H1 (cell line): ENCODE data around the gene WDCP. TPM values are rescaled to one million over a fixed set of nuclear protein-coding genes. Genes with fewer than 3 reads are reported as not detected.

Experiments used
- CHD1 ChIP-seq: IDR thresholded peaks from 2 replicates; pipeline ENCODE4 v1.6.1; 2012; ENCODE audit warnings: low read depth, low read length, improper control_type of control experiment
- CHD7 ChIP-seq: fragments of 300-600 bp; sonication (generic); IDR thresholded peaks from 2 replicates; pipeline ENCODE4 v1.7.1; 2012; ENCODE audit warnings: low read length, moderate library complexity, mild to moderate bottlenecking, inconsistent platforms; ENCODE audit not compliant: insufficient replicate concordance
- EZH2 ChIP-seq: fragments of 200-600 bp; sonication (generic); IDR thresholded peaks from 2 replicates; pipeline ENCODE4 v1.7.1; 2012; ENCODE audit warnings: low read depth, mild to moderate bottlenecking, moderate library complexity, low read length, inconsistent platforms; ENCODE audit not compliant: severe bottlenecking
- JUND ChIP-seq: IDR thresholded peaks from 2 replicates; pipeline ENCODE4 v1.6.1; 2011; ENCODE audit warnings: mild to moderate bottlenecking, improper control_type of control experiment, low read length
- KDM4A ChIP-seq: IDR thresholded peaks from one replicate; pipeline ENCODE4 v1.7.1; 2012; ENCODE audit warnings: low read depth, mild to moderate bottlenecking, moderate library complexity, low read length, inconsistent platforms; ENCODE audit not compliant: severe bottlenecking
- MAFK ChIP-seq: IDR thresholded peaks from 2 replicates; pipeline ENCODE4 v1.6.1; 2012; ENCODE audit warnings: low read depth, mild to moderate bottlenecking, improper control_type of control experiment, low read length
- SP2 ChIP-seq: IDR thresholded peaks from 2 replicates; pipeline ENCODE4 v1.6.1; 2012; ENCODE audit warnings: mild to moderate bottlenecking, low read length, inconsistent platforms
- YY1 ChIP-seq: IDR thresholded peaks from 2 replicates; pipeline ENCODE4 v1.6.1; 2011; ENCODE audit warnings: low read depth, mild to moderate bottlenecking, low read length
- polyA plus RNA-seq, 7 experiments: library from polyadenylated mRNA; depleted of rRNA in 3 of 7; stranded (reverse) in 5 of 7; unstranded in 2 of 7; fragments of >200 nt in 5 of 7; fragments of 200-250 nt in 2 of 7; gene quantifications; 1 replicate in 5 of 7; 2 replicates in 1 of 7; 4 replicates in 1 of 7; pipeline versions ENCODE4 v1.2.1 to v1.2.3, GENCODE V29; 2011 to 2013; ENCODE audit warnings: missing spikeins in 2 of 7, mixed read lengths in 2 of 7
- total RNA-seq: library from RNA; stranded (reverse); fragmentation: NEBNext Ultra II Directional; extraction: Animal tissue kit (Norgen Biotek cat#: 25700); gene quantifications from 2 replicates; pipeline ENCODE4 v1.2.1, GENCODE V29; 2021
- TF ChIP-seq, protein P1 (sequence below): IDR thresholded peaks from 2 replicates; pipeline ENCODE4 v1.6.1; 2011; ENCODE audit warnings: low read depth, mild to moderate bottlenecking, low read length; ENCODE audit not compliant: insufficient read depth

WDCP gene
- total and polyA plus RNA-seq, 2 of the 8 experiments (the other 6 are each of a cell fraction or from before 2014, with no cell fraction given): 19.2 to 40.1 TPM

- no peak for TF ChIP-seq CHD1
- peak; percentile 67; the same call in 1 of the 2 replicates for TF ChIP-seq MAFK
- TF ChIP-seq, protein P1, sequence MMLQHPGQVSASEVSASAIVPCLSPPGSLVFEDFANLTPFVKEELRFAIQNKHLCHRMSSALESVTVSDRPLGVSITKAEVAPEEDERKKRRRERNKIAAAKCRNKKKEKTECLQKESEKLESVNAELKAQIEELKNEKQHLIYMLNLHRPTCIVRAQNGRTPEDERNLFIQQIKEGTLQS: no peak
- TF ChIP-seq KDM4A: peak; percentile 55
- TF ChIP-seq JUND: peak; percentile 82
- 0 out of 2 replicates have a peak, but pooled peaks have one; percentile 14 for TF ChIP-seq SP2
- peak; percentile 84 for TF ChIP-seq YY1
- no peak for TF ChIP-seq EZH2
- TF ChIP-seq CHD7: no peak
These were observed 29.0 kb upstream of the WDCP start, which contains the start of gene SF3B6 (continued) for GRCh38 chr2:24075915-24076848.
